Activated CD4-positive, alpha-beta memory T cell treated with anti-CD3 and anti-CD28 coated beads for 36 hours (primary cell): Measurements from ENCODE around the gene SSR2. TPM values are rescaled to one million over a fixed set of nuclear protein-coding genes. Genes with fewer than 3 reads are reported as not detected.

Experiments
- total RNA-seq, 2 experiments: library from RNA; stranded (reverse); gene quantifications; one replicate each; pipeline ENCODE4 v1.2.3, GENCODE V29; 2021

The SSR2 gene
- total RNA-seq, 2 experiments from 2014 or later: 171 to 175 TPM

Other genes starting within 250 kb of the SSR2 start
- 10 to 100 TPM; 48.0 to 51.2 TPM for gene GON4L, start 163.7 kb downstream of the SSR2 start, total RNA-seq
- gene SYT11, start 161.4 kb downstream of the SSR2 start, total RNA-seq: 10 to 100 TPM; 25.0 to 25.1 TPM
- gene RIT1, start 109.6 kb downstream of the SSR2 start, total RNA-seq: 10 to 100 TPM; 19.1 to 21.1 TPM
- 10 to 100 TPM; 66.1 to 70.2 TPM for gene KHDC4, start 86.5 kb downstream of the SSR2 start, total RNA-seq
- not detected for gene RXFP4, start 79.3 kb downstream of the SSR2 start, total RNA-seq
- 100 to 1,000 TPM; 165 to 174 TPM for gene ARHGEF2, start 42.4 kb downstream of the SSR2 start, total RNA-seq
- gene UBQLN4, start 32.8 kb upstream of the SSR2 start, total RNA-seq: 10 to 100 TPM; 32.7 to 32.9 TPM
- 10 to 100 TPM; 61.4 to 65.1 TPM for gene LAMTOR2, start 33.8 kb upstream of the SSR2 start, total RNA-seq
- under 1 TPM; 0.52 to 0.56 TPM for gene RAB25, start 40.2 kb upstream of the SSR2 start, total RNA-seq
- under 1 TPM; 0.43 to 0.51 TPM for gene MEX3A, start 61.5 kb upstream of the SSR2 start, total RNA-seq
- 100 to 1,000 TPM; 210 to 211 TPM for gene LMNA, start 93.8 kb upstream of the SSR2 start, total RNA-seq
- gene SEMA4A, start 132.6 kb upstream of the SSR2 start, total RNA-seq: 10 to 100 TPM; 68.2 to 75.1 TPM
- 10 to 100 TPM; 61.3 to 62.2 TPM for gene SLC25A44, start 173.2 kb upstream of the SSR2 start, total RNA-seq
- 100 to 1,000 TPM in 1 of 2 experiments, 10 to 100 TPM in 1; 99.5 to 105 TPM for gene PMF1, start 192.1 kb upstream of the SSR2 start, total RNA-seq
- gene BGLAP, start 221.2 kb upstream of the SSR2 start, total RNA-seq: 1 to 10 TPM in 1 of 2 experiments, under 1 TPM in 1; 0.90 to 2.3 TPM
- gene PAQR6, start 227.1 kb upstream of the SSR2 start, total RNA-seq: 1 to 10 TPM; 3.9 to 4.0 TPM